Panc1 (cell line): ENCODE results near the gene RNF20. TPM values are rescaled to one million over a fixed set of nuclear protein-coding genes. Genes with fewer than 3 reads are reported as not detected.
"Not testable (repeated sequence)": the region's sequence is repeated elsewhere in the genome, so short reads cannot be mapped to it uniquely, and the experiment has no call there.

ENCODE experiments used
- ATAC-seq: fragments of 200-7000 bp; cut with Tn5 transposase; 2 replicates; pipeline ENCODE4 v1.9.1; 2020; ENCODE audit warnings: mild to moderate bottlenecking, moderate library complexity
- BruUV-seq: library from RNA; stranded (reverse); fragments of 400-500 nt; replicated peaks from 2 replicates; lab custom pipeline; 2021; lab: Mats Ljungman, UMichigan
- CTCF ChIA-PET: fragments of 300-600 bp; sonication (Branson Sonifier 250); formaldehyde crosslinking; loops from one replicate; lab custom pipeline; 2022; ENCODE audit warnings: antibody characterized with exemption; lab: Charles Lee
- POLR2A ChIA-PET: fragments of 300-600 bp; sonication (Branson Sonifier 250); formaldehyde crosslinking; loops from one replicate; lab custom pipeline; 2022; ENCODE audit warnings: antibody characterized with exemption; lab: Charles Lee
- DNase-seq: peaks from one replicate; pipeline ENCODE4 v3.0.0-alpha.2; 2010; ENCODE audit warnings: low read depth, low spot score
- H3K27ac ChIP-seq: 2 replicates; pipeline ENCODE4 v1.5.1; 2011; ENCODE audit warnings: mild to moderate bottlenecking, low read length, inconsistent platforms
- H3K27me3 ChIP-seq: fragments of 200-500 bp; sonication (Bioruptor generic); 2 replicates; pipeline ENCODE4 v1.6.0; 2014; ENCODE audit warnings: low read length, inconsistent platforms; ENCODE audit not compliant: control insufficient read depth, insufficient read depth
- H3K36me3 ChIP-seq: fragments of 200-500 bp; sonication (Bioruptor generic); 2 replicates; pipeline ENCODE4 v1.5.1; 2014; ENCODE audit warnings: inconsistent platforms, mild to moderate bottlenecking, low read length, moderate library complexity; ENCODE audit not compliant: control insufficient read depth, insufficient read depth
- H3K4me1 ChIP-seq: 2 replicates; pipeline ENCODE4 v1.5.1; 2011; ENCODE audit warnings: inconsistent platforms, mild to moderate bottlenecking, low read length, moderate library complexity; ENCODE audit not compliant: control insufficient read depth, insufficient read depth
- H3K4me3 ChIP-seq, 2 experiments: 2 replicates each; pipeline ENCODE4 v1.5.1; 2011 to 2012; ENCODE audit warnings: low read depth in 2 of 2, low read length in 2 of 2, mild to moderate bottlenecking in 2 of 2, inconsistent platforms in 1 of 2, moderate library complexity in 1 of 2
- H3K9me3 ChIP-seq: fragments of 200-500 bp; sonication (Bioruptor generic); 2 replicates; pipeline ENCODE4 v1.5.1; 2014; ENCODE audit warnings: low read depth, mild to moderate bottlenecking, inconsistent platforms, low read length, moderate library complexity; ENCODE audit not compliant: control insufficient read depth, insufficient read depth
- CTCF ChIP-seq: fragments of 450-650 bp; IDR thresholded peaks from 2 replicates; pipeline ENCODE4 v1.5.1; 2017; ENCODE audit warnings: mild to moderate bottlenecking
- POLR2AphosphoS5 ChIP-seq: IDR thresholded peaks from 2 replicates; pipeline ENCODE4 v1.6.1; 2012; ENCODE audit warnings: mild to moderate bottlenecking, low read depth, low read length, moderate library complexity
- REST ChIP-seq, 2 experiments: IDR thresholded peaks; 2 replicates each; pipeline ENCODE4 v1.6.1; 2011 to 2012; ENCODE audit warnings: low read depth in 2 of 2, control low read depth in 1 of 2, low read length in 1 of 2, mild to moderate bottlenecking in 1 of 2, moderate library complexity in 1 of 2; ENCODE audit not compliant: insufficient read depth in 1 of 2
- SIN3A ChIP-seq: IDR thresholded peaks from 2 replicates; pipeline ENCODE4 v1.6.1; 2012; ENCODE audit warnings: low read depth, mild to moderate bottlenecking, low read length, moderate library complexity, borderline replicate concordance; ENCODE audit not compliant: insufficient read depth
- TCF7L2 ChIP-seq: IDR thresholded peaks from 2 replicates; pipeline ENCODE4 v1.6.1; 2011; ENCODE audit warnings: mild to moderate bottlenecking, low read depth, low read length, inconsistent platforms
- in situ Hi-C: cut with HindIII; loops from 2 replicates; pipeline ENCODE4 v1.10.0; 2016; ENCODE audit warnings: low sequenced_read_pairs, low pct_unique_long_range_greater_than_20kb
- intact Hi-C: fragments of 100-400 bp; cut with micrococcal nuclease; formaldehyde crosslinking; loops from one replicate; pipeline ENCODE4 v1.10.0; 2022; ENCODE audit not compliant: unreplicated experiment
- total RNA-seq: library from RNA; stranded (reverse); gene quantifications from one replicate; pipeline ENCODE4 v1.2.1, GENCODE V29; 2021; ENCODE audit not compliant: unreplicated experiment

Gene RNF20
- total RNA-seq, 1 experiment from 2014 or later, result 37.5 TPM

- in situ Hi-C loops, result no loop called here
- ChIA-PET CTCF (no interaction called here), POLR2A (no interaction called here)
- Histone ChIP-seq H3K27ac (no peak overlapping the region), H3K4me1 (no peaks in the 10 kb centered on the region), H3K4me3 (no peak overlapping the region), H3K36me3 (no peaks in the 10 kb centered on the region), H3K27me3 (no peaks in the 10 kb centered on the region; the same call in 1 of the 2 replicates), H3K9me3 (no peaks in the 10 kb centered on the region)
- no TSS peak for BruUV-seq
- no peak for DNase-seq
- no peak for TF ChIP-seq SIN3A
- no peak for TF ChIP-seq CTCF
- no peak for TF ChIP-seq POLR2AphosphoS5
- TF ChIP-seq REST (IDR thresholded peaks at IDR 0.05; ENCODE audit: insufficient read depth in 1 of 2, low read depth in 2 of 2, low read length in 1 of 2), result no peak
- TF ChIP-seq TCF7L2, result no peak
- intact Hi-C loops, result no loop called here
- ATAC-seq, result no peak
These were observed 17.0 kb upstream of the RNF20 start for GRCh38 chr9:101516655-101517054.

GRCh38 chr9:101518489-101518888 is 15.2 kb upstream of the RNF20 start:
- H3K4me1 ChIP-seq, ATAC-seq, H3K36me3 ChIP-seq, intact Hi-C loops, POLR2A ChIA-PET, DNase-seq, H3K4me3 ChIP-seq, BruUV-seq, H3K27me3 ChIP-seq, H3K9me3 ChIP-seq, CTCF ChIA-PET, H3K27ac ChIP-seq, in situ Hi-C loops: not testable (repeated sequence)

- ATAC-seq (no peak), DNase-seq (no peak)
- CTCF ChIA-PET, result no interaction called here
These were observed 9.3 kb upstream of the RNF20 start for GRCh38 chr9:101524371-101524770.

More at GRCh38 chr9:101524371-101524770, 9.3 kb upstream of the RNF20 start:
- Histone ChIP-seq H3K9me3 (no peaks in the 10 kb centered on the region), H3K27ac (no peak overlapping the region), H3K4me3 (no peak overlapping the region), H3K27me3 (no peaks in the 10 kb centered on the region), H3K36me3 (no peaks in the 10 kb centered on the region), H3K4me1 (no peaks in the 10 kb centered on the region)
- no TSS peak for BruUV-seq
- intact Hi-C loops, result no loop called here
- in situ Hi-C loops, result no loop called here
- POLR2A ChIA-PET, result no interaction called here
- TF ChIP-seq TCF7L2, result no peak
